ENCODE results near the gene CUEDC1.

The CUEDC1 gene

DNA sequence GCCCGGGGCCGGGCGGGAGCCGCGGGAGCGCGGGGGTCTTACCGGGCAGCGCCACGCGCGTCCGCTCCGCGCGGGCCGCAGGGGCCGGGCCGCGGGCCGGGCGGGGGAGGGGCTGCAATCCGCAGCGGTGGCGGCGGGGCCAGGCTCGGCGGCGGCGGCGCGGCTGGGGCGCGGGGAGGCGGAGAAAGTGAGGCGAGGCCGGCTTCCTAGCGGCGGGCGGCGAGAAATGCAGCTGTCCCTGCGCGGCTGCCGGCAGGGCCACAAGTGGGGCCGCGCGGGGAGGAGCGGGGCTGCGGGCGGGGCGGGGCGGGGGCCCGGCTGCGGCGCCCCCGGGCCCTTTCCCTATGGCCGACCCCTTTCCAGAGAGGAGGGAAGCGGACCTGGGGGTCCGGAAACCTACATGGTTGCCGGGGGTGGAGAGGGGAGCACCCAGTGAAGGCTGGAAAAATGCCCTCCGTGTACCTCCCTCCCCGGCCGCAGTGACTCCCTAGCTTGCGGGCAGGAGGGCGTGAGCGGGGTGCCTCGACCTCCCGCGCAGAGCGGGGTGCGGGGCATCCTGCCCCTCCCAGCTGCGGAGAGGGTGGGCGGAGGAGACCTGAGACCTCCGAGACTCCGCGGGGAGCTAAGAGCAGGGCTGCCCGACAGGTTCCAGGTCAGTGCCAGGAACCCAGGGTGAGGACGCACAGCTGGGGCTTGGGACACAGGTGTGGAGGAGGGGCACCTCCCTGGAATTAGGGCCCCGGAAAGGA lies at the start of gene CUEDC1:
TSS of gene CUEDC1 (minus strand) at position 230 of the 749 bp plus-strand sequence. CDS start 69,848 bp downstream, outside the sequence.
- DNase-seq: peak; percentile 60 to 61

GRCh38 chr17:58004060-58004459 lies 48.8 kb upstream of the CUEDC1 start:
- no peak for DNase-seq

DNA sequence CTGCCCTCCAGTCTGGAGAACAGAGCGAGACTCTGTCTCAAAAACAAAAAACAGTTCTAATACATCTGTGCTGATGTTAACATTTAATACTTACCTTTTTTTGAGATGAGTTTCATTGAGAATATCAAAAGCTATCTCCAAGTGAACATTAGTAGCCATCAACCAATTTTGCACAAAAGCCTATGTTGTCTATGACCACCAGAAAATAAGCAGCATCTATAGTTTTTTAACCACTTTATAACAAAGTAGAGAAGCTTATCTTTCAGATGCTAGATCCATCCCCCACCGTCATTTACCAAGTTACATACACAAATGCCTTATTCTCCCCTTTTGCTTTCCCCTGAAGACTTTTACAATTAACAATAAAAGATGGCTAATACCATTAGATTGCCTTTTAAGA lies 47.8 kb upstream of the CUEDC1 start:
- no peak for DNase-seq

- no peak for DNase-seq
Measured at GRCh38 chr17:58002154-58002948, 47.1 kb upstream of the CUEDC1 start.

DNA sequence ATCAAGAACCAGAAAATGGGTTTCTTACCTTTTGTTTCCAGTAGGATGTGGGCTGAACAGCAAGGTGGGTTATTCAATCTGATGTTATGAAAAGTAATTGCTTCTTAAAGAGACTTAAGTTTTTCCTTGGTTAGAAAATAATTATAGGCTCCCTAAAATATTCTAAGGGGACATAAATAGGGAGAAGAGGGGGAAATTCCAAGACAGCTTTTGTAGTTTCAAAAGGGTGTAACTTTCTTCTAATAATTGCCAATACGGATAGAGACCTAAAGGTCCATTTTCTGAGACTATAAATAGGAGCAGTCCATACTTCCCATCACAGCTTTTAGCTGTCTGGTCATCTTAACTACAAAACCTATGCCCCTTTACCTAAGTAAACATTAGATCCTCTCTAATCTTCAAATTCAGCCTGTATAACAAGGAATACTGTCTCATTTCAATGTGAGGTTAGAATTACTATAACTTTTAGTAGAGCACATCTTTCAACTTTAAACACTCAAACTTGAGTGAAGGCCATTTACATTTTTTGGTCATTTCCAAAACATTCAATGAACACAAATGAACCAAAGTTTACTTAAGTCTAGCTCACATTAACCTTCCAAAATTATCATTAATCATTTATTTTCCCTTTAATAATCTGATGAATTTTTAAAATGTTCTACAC lies 46.4 kb upstream of the CUEDC1 start:
- DNase-seq: no peak

- peak in 1 of 2 donors; percentile 86 for DNase-seq
Measured at GRCh38 chr17:57999496-58000017, 44.3 kb upstream of the CUEDC1 start.

DNA sequence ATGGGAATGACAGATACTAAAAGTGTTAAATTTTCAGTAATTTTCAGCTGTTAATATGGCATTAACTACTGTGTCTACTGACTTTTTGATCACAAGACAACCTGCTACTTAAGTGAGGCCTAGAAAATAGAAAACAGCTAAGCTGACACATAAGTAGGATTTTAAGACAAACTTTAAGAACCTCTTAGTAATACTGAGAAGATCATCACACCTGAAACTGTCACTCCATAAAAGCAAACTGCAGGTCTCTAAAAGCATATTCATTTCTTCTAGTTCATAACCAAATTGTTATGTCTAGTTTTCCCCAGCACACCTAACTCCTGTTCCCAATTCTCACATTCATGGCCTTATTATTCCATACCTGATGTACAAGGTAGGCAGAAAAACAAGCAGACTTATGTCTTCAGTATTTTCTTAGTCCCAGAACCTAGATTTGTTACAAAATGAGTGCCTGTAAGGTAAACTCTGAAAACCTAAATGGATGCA lies 43.8 kb upstream of the CUEDC1 start:
- no peak for DNase-seq

- DNase-seq: no peak
Measured at GRCh38 chr17:57997085-57997809, 42.0 kb upstream of the CUEDC1 start.

- DNase-seq: peak; percentile 69 to 76
Measured at GRCh38 chr17:57995076-57995956, 40.1 kb upstream of the CUEDC1 start.

- DNase-seq: no peak
Measured at GRCh38 chr17:57994436-57994835, 39.2 kb upstream of the CUEDC1 start.

GRCh38 chr17:57993471-57994365 lies 38.5 kb upstream of the CUEDC1 start:
- DNase-seq: no peak

DNA sequence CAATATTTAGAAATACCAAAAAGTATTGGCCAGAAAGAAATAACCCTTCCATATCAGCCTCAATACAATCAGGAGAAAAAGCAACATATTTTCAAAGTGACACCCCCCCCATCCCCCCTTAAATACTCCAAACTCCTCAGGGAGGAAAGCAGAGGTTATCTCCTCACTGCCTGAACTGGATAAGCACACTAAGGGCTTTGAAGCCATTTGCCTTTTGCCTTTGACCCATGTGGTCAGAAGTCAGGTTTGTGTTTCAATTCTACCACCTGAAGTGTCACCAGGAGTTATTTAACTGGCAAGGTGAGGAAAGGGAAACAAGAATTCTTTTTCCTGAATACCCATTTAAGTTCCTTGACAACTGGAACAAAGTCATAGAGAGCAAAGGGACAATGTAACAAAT lies 36.3 kb upstream of the CUEDC1 start:
- DNase-seq: no peak

DNA sequence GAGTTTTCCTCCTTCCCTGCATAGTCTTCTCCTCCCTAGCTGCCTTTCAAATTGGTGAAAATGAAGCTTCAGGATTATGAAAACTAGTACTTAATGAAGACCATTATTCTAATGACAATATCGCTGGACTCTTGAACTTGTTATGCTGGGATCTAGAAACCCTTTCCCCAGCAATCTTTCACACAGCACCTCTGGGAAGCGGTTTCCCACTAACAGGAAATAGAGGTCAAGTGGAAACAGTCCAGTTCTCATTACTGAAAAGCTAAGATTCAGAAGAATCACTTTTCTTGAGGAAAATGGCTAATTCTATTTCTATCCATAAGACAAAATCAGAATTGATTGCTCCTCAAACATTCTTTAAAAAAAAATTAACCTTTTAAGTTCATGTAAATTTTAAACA lies 34.8 kb upstream of the CUEDC1 start:
- DNase-seq: no peak

DNA sequence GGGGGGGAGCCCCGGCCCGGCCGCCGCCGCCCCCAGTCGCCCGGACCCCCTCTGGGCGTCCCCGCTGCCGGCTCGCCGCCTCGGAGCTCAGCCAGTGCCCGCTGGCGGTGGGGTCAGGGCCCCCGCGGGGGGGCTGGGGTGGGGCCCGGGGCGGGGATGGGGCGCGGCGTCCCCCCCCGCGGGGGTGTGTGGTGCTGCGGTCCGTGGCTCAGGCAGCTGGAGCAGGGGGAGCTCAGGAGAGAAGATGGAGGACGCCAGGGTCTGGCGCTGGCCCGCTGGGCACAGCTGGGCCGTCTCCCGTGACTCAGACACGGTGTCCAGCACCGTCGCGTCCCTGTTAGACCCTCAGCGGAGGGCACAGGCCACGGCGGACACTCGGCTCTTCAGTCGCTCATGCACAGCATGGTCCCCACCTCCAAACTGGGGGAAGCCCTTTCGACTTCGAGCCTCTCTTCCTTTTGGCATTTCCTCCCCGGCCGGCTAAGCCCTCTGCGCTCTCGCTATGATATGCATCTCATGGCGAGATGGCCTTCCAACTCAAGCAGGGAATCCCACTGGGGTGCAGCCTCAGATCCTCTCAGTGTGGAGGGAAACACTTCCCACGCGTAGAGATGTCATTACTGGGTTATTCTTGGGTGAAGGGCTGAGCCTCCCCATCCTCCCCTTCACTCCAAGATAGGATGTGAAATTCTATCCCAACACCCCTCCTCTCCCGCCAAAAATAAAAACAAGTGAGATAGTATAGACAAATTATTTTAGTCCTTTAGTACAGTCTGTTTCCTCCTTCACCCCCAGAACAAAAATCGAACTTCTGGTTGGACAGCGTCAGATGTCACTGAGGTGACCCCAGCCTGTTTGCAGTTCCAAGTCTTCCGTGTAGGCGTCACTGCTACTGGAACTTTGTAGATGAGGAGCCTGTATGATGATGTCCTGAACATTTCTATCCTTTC lies 33.4 kb upstream of the CUEDC1 start:
- DNase-seq: peak in 1 of 2 donors; percentile 69

GRCh38 chr17:57987581-57988300 lies 32.5 kb upstream of the CUEDC1 start, which contains the start of gene VEZF1:
VEZF1 (minus strand) TSS chr17:57988254; CDS start chr17:57988111, 143 bp downstream.
- DNase-seq: peak; percentile 74 to 82

DNA sequence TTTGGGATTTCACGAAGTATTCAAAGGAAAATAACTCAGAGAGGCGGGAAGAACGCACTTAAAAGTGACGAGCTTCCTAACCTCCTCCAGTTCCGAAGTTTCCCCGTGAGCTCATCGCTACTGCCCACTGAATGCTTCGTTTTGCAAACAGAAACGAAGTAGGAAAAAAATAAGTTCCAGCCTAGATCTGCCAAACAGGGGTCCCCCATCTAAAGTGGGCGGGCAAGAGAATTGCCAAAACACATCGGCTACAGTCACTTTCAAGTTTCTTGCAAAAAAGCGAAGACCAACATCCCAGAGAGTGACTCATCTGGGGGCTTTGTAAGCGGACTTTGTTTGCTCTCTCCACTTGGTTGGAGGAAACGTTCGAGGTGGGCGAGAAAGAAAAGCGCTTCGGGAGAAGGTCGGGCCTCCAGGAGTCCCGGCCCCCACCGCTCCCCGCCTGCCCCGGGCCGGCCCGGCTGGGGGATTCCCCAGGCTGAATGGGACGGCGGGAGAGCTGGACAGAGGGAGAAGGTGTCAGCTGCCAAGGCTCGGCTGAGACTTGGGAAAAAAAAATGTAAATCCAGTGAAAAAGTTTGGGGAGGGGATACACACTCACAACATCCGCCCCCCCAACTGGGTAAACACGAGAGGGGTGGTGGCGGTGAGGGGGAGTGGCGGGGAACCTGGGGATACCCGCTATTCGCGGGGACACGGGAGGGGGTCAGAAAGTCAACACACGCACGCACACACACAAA lies 31.8 kb upstream of the CUEDC1 start:
- DNase-seq: peak; percentile 20 to 53

DNA sequence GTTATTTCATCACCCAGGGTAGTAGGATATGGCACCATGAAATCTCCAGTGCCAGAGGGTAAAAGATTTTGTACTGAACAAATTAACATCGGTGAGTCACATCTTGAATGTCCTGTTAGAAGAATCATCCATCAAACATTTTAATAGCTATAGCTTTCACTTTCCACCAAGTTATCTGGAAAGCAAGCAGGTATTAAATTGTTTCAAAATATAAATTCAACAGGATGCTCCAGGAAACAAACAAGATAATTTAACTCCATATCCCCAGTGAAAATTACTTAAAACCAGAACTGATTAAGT lies 30.4 kb upstream of the CUEDC1 start:
- no peak for DNase-seq
